HEK293 (cell line): ENCODE data around the gene MTMR1.

Experiments used
- MZF1 ChIP-seq: fragments of 450-650 bp; formaldehyde crosslinking; IDR thresholded peaks from 2 replicates; pipeline ENCODE4 v1.5.1; 2017; ENCODE audit warnings: missing biosample characterization, missing genetic modification characterization, borderline replicate concordance
- SP7 ChIP-seq: fragments of 450-650 bp; formaldehyde crosslinking; IDR thresholded peaks from 2 replicates; pipeline ENCODE4 v1.5.1; 2016; ENCODE audit warnings: missing biosample characterization, missing genetic modification characterization
- TRIM28 ChIP-seq: IDR thresholded peaks from 2 replicates; pipeline ENCODE4 v1.6.1; 2011; ENCODE audit warnings: low read length, control low read depth, borderline replicate concordance
- YY1 ChIP-seq: fragments of 450-650 bp; formaldehyde crosslinking; IDR thresholded peaks from 2 replicates; pipeline ENCODE4 v1.5.1; 2018; ENCODE audit warnings: missing biosample characterization, missing genetic modification characterization
- ZFP37 ChIP-seq: fragments of 450-650 bp; formaldehyde crosslinking; IDR thresholded peaks from 2 replicates; pipeline ENCODE4 v1.5.1; 2016; ENCODE audit warnings: missing biosample characterization, missing genetic modification characterization
- ZNF549 ChIP-seq: fragments of 450-650 bp; IDR thresholded peaks from 2 replicates; pipeline ENCODE4 v1.5.1; 2018; ENCODE audit warnings: missing biosample characterization, missing genetic modification characterization, mild to moderate bottlenecking, inconsistent platforms, moderate library complexity
- ZNF664 ChIP-seq: fragments of 450-650 bp; formaldehyde crosslinking; IDR thresholded peaks from 2 replicates; pipeline ENCODE4 v1.5.1; 2016; ENCODE audit warnings: missing biosample characterization, missing genetic modification characterization
- TF ChIP-seq, protein P1 (sequence below): fragments of 450-650 bp; formaldehyde crosslinking; IDR thresholded peaks from 2 replicates; pipeline ENCODE4 v1.5.1; 2016; ENCODE audit warnings: missing biosample characterization, missing genetic modification characterization
- TF ChIP-seq, protein P2 (sequence below): fragments of 450-650 bp; formaldehyde crosslinking; IDR thresholded peaks from 2 replicates; pipeline ENCODE4 v1.5.1; 2017; ENCODE audit warnings: missing biosample characterization, missing genetic modification characterization
- TF ChIP-seq, protein P3 (sequence below): fragments of 450-650 bp; formaldehyde crosslinking; IDR thresholded peaks from 2 replicates; pipeline ENCODE4 v1.5.1; 2016; ENCODE audit warnings: missing biosample characterization, missing genetic modification characterization
- TF ChIP-seq, protein P4 (sequence below): IDR thresholded peaks from 2 replicates; pipeline ENCODE4 v1.6.1; 2011; ENCODE audit warnings: mild to moderate bottlenecking, low read depth, low read length, borderline replicate concordance

DNA sequence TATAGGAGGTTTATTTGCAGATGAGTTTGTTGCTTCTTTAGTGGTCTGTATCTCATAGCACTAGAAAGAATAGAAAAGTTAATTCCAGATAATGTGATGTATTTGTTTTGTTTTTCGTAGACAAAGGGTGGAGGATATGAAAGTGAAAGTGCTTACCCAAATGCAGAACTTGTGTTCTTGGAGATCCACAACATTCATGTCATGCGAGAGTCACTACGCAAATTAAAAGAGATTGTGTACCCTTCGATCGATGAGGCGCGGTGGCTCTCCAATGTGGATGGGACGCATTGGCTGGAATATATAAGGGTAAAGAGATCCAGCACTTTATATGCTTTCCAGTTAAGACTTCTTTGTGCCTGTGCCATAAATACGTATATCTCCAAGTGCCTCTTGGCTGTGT is 43.3 kb downstream of the MTMR1 start:
- TF ChIP-seq ZNF664 (tag by site-specific recombination) = no peak
- no peak for TF ChIP-seq ZFP37 (tag by site-specific recombination)
- TF ChIP-seq TRIM28 = no peak
- TF ChIP-seq, protein P1, sequence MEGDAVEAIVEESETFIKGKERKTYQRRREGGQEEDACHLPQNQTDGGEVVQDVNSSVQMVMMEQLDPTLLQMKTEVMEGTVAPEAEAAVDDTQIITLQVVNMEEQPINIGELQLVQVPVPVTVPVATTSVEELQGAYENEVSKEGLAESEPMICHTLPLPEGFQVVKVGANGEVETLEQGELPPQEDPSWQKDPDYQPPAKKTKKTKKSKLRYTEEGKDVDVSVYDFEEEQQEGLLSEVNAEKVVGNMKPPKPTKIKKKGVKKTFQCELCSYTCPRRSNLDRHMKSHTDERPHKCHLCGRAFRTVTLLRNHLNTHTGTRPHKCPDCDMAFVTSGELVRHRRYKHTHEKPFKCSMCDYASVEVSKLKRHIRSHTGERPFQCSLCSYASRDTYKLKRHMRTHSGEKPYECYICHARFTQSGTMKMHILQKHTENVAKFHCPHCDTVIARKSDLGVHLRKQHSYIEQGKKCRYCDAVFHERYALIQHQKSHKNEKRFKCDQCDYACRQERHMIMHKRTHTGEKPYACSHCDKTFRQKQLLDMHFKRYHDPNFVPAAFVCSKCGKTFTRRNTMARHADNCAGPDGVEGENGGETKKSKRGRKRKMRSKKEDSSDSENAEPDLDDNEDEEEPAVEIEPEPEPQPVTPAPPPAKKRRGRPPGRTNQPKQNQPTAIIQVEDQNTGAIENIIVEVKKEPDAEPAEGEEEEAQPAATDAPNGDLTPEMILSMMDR (tag by site-specific recombination) = no peak
- no peak for TF ChIP-seq YY1
- TF ChIP-seq SP7 (tag by site-specific recombination) = no peak
- TF ChIP-seq ZNF549 (tag by site-specific recombination) = no peak
- TF ChIP-seq, protein P2, sequence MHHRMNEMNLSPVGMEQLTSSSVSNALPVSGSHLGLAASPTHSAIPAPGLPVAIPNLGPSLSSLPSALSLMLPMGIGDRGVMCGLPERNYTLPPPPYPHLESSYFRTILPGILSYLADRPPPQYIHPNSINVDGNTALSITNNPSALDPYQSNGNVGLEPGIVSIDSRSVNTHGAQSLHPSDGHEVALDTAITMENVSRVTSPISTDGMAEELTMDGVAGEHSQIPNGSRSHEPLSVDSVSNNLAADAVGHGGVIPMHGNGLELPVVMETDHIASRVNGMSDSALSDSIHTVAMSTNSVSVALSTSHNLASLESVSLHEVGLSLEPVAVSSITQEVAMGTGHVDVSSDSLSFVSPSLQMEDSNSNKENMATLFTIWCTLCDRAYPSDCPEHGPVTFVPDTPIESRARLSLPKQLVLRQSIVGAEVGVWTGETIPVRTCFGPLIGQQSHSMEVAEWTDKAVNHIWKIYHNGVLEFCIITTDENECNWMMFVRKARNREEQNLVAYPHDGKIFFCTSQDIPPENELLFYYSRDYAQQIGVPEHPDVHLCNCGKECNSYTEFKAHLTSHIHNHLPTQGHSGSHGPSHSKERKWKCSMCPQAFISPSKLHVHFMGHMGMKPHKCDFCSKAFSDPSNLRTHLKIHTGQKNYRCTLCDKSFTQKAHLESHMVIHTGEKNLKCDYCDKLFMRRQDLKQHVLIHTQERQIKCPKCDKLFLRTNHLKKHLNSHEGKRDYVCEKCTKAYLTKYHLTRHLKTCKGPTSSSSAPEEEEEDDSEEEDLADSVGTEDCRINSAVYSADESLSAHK (tag by site-specific recombination) = no peak
- TF ChIP-seq, protein P3, sequence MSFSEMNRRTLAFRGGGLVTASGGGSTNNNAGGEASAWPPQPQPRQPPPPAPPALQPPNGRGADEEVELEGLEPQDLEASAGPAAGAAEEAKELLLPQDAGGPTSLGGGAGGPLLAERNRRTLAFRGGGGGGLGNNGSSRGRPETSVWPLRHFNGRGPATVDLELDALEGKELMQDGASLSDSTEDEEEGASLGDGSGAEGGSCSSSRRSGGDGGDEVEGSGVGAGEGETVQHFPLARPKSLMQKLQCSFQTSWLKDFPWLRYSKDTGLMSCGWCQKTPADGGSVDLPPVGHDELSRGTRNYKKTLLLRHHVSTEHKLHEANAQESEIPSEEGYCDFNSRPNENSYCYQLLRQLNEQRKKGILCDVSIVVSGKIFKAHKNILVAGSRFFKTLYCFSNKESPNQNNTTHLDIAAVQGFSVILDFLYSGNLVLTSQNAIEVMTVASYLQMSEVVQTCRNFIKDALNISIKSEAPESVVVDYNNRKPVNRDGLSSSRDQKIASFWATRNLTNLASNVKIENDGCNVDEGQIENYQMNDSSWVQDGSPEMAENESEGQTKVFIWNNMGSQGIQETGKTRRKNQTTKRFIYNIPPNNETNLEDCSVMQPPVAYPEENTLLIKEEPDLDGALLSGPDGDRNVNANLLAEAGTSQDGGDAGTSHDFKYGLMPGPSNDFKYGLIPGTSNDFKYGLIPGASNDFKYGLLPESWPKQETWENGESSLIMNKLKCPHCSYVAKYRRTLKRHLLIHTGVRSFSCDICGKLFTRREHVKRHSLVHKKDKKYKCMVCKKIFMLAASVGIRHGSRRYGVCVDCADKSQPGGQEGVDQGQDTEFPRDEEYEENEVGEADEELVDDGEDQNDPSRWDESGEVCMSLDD (tag by site-specific recombination) = no peak
- TF ChIP-seq, protein P4, sequence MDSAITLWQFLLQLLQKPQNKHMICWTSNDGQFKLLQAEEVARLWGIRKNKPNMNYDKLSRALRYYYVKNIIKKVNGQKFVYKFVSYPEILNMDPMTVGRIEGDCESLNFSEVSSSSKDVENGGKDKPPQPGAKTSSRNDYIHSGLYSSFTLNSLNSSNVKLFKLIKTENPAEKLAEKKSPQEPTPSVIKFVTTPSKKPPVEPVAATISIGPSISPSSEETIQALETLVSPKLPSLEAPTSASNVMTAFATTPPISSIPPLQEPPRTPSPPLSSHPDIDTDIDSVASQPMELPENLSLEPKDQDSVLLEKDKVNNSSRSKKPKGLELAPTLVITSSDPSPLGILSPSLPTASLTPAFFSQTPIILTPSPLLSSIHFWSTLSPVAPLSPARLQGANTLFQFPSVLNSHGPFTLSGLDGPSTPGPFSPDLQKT = no peak
- no peak for TF ChIP-seq MZF1
